ENCODE results near the gene MGST2.

MGST2 gene

GRCh38 chr4:139736274-139736660 lies 70.6 kb downstream of the MGST2 start:
- TF ChIP-seq ARNTL (CRISPR knock-in tag; IDR thresholded peaks at IDR 0.05; ENCODE audit: borderline replicate concordance, low read depth) (no peak), TSHZ2 (CRISPR knock-in tag; IDR thresholded peaks at IDR 0.05) (no peak)
- no peak for ATAC-seq

GRCh38 chr4:139736661-139737060 lies 71.0 kb downstream of the MGST2 start:
- TF ChIP-seq PPARA (CRISPR knock-in tag; IDR thresholded peaks at IDR 0.05; ENCODE audit: borderline replicate concordance), result no peak
- TF ChIP-seq ZFP3 (CRISPR knock-in tag; IDR thresholded peaks at IDR 0.05), result no peak
- no peak for TF ChIP-seq ESRRG (CRISPR knock-in tag; IDR thresholded peaks at IDR 0.05)
- no peak for TF ChIP-seq CREB5 (CRISPR knock-in tag; IDR thresholded peaks at IDR 0.05; ENCODE audit: low read depth)
- no peak for TF ChIP-seq CSDC2 (CRISPR knock-in tag; IDR thresholded peaks at IDR 0.05)
- TF ChIP-seq ZFP30 (CRISPR knock-in tag; IDR thresholded peaks at IDR 0.05), result no peak
- TF ChIP-seq POU6F1 (CRISPR knock-in tag; IDR thresholded peaks at IDR 0.05; ENCODE audit: borderline replicate concordance, low read depth), result no peak
- no peak for TF ChIP-seq GLIS3 (CRISPR knock-in tag; IDR thresholded peaks at IDR 0.05)
- TF ChIP-seq ARNTL (CRISPR knock-in tag; IDR thresholded peaks at IDR 0.05; ENCODE audit: borderline replicate concordance, low read depth), result no peak
- TF ChIP-seq ZC3H10 (CRISPR knock-in tag; IDR thresholded peaks at IDR 0.05), result no peak
- no peak for TF ChIP-seq TCF4 (CRISPR knock-in tag; IDR thresholded peaks at IDR 0.05; ENCODE audit: borderline replicate concordance)
- no peak for TF ChIP-seq BACH2 (CRISPR knock-in tag; IDR thresholded peaks at IDR 0.05; ENCODE audit: borderline replicate concordance)
- TF ChIP-seq PATZ1 (CRISPR knock-in tag; IDR thresholded peaks at IDR 0.05; ENCODE audit: borderline replicate concordance), result no peak
- TF ChIP-seq RARB (CRISPR knock-in tag; IDR thresholded peaks at IDR 0.05), result no peak
- TF ChIP-seq ZNF565 (CRISPR knock-in tag; conservative IDR thresholded peaks at IDR 0.05; ENCODE audit: low read depth), result no peak
- TF ChIP-seq ZNF70 (CRISPR knock-in tag; IDR thresholded peaks at IDR 0.05), result no peak
- TF ChIP-seq SNAI2 (CRISPR knock-in tag; IDR thresholded peaks at IDR 0.05), result no peak
- TF ChIP-seq CSRNP3 (CRISPR knock-in tag; IDR thresholded peaks at IDR 0.05), result no peak
- no peak for TF ChIP-seq TSHZ2 (CRISPR knock-in tag; IDR thresholded peaks at IDR 0.05)
- TF ChIP-seq OSR1 (CRISPR knock-in tag; IDR thresholded peaks at IDR 0.05), result no peak
- no peak for ATAC-seq

All from SK-N-SH treated with all-trans-retinoic acid at 6 μM for 48 hours (cell line).